ENCODE measurements around the gene BARHL2.

BARHL2 gene

DNA sequence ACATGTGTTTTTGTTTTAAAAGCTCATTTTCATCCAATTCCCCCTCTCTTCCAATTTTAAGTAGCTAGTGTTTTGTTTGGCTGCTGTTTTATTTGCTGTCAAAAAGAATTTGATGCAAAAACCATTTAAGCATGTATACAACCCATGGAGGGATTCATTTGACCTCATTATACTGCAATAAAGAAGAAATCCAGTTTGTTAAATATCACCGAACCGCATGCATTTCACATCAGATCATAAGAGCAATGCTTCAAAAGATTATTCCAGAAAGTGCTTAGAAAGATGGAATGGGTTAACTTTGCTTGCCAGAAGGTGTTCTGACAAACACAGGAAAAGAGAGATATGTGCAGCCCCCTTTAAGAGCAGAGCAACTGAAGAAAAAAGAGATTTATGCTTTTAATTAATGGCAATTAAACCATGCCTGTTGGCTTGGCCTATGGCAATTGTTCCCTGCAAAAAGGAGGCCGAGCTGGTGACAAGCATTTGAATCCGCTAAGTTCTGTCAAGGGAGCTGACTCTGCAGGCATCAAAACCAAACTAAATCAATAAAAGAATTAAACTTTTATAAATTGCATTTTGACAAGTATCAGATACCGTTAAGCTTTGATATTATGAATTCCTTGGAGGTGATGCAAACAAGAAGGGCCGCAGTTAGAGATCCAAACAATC lies 14.4 kb upstream of the BARHL2 start:
- peaks cover 30% of the 10 kb centered on the region for H3K4me1 ChIP-seq (ENCODE audit: control insufficient read depth, insufficient read depth, low read length)
- H3K27ac ChIP-seq (ENCODE audit: low read depth, low read length), result no peak overlapping the region
- H3K36me3 ChIP-seq (ENCODE audit: control insufficient read depth, insufficient read depth, low read length), result no peaks in the 10 kb centered on the region
- no peak overlapping the region for H3K4me3 ChIP-seq (ENCODE audit: low read depth, low read length)
- no peaks in the 10 kb centered on the region for H3K9me3 ChIP-seq (ENCODE audit: control insufficient read depth, insufficient read depth, low read length)
- peaks cover 94% of the 10 kb centered on the region for H3K27me3 ChIP-seq (ENCODE audit: control insufficient read depth, insufficient read depth, low read length)
- no peak overlapping the region for H3K9ac ChIP-seq (ENCODE audit: low read depth, low read length)

GRCh38 chr1:90730243-90731022 lies 13.3 kb upstream of the BARHL2 start:
- Histone ChIP-seq H3K36me3 (ENCODE audit: control insufficient read depth, insufficient read depth, low read length) (no peaks in the 10 kb centered on the region), H3K9me3 (ENCODE audit: control insufficient read depth, insufficient read depth, low read length) (no peaks in the 10 kb centered on the region), H3K4me3 (ENCODE audit: low read depth, low read length) (peak overlapping the region; percentile 55), H3K4me1 (ENCODE audit: control insufficient read depth, insufficient read depth, low read length) (peaks cover 40% of the 10 kb centered on the region), H3K27ac (ENCODE audit: low read depth, low read length) (no peak overlapping the region), H3K27me3 (ENCODE audit: control insufficient read depth, insufficient read depth, low read length) (peaks cover 100% of the 10 kb centered on the region), H3K9ac (ENCODE audit: low read depth, low read length) (no peak overlapping the region)

DNA sequence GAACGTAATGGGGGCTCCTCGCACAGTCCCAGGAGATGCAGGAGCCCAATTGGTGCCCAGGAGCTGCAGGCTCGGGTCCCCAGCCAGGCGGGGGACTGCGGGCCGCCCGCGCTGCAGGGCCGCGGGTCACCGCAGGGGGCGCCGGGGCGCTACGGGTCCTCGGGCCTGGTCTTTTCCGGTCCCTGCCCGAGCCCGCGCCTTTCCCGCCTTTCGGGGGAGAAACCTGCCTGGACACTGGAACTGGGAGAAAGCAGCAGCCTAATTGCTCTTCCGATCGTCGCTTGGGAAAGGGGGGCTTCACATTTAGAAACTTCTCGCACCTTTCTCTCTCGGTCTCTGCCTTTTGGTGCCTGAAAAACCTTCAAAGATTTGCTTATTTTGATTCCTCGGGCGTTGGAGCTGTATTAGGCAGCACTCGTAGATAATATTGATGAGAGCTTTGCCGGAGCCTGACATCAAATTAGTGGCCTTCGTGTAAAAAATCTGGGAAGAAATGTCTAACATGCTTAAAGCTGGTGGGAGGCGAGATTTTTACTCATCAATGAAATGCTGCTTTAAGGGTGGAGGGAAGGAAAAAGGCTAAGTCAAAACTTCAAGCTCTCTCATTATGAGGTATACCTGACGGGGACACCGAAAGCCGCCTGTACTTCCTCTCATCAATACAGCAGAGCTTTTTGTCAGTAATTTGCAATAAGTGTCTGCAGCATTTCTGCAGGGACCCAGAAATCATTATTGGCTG lies 12.6 kb upstream of the BARHL2 start:
- H3K27ac ChIP-seq (ENCODE audit: low read depth, low read length), result no peak overlapping the region
- H3K36me3 ChIP-seq (ENCODE audit: control insufficient read depth, insufficient read depth, low read length), result no peaks in the 10 kb centered on the region
- peak overlapping the region; percentile 55 for H3K4me3 ChIP-seq (ENCODE audit: low read depth, low read length)
- H3K27me3 ChIP-seq (ENCODE audit: control insufficient read depth, insufficient read depth, low read length), result peaks cover 100% of the 10 kb centered on the region
- no peaks in the 10 kb centered on the region for H3K9me3 ChIP-seq (ENCODE audit: control insufficient read depth, insufficient read depth, low read length)
- H3K4me1 ChIP-seq (ENCODE audit: control insufficient read depth, insufficient read depth, low read length), result peaks cover 43% of the 10 kb centered on the region
- H3K9ac ChIP-seq (ENCODE audit: low read depth, low read length), result no peak overlapping the region

- H3K4me3 ChIP-seq (ENCODE audit: low read depth, low read length), result peak overlapping the region; percentile 27
- peak overlapping the region; percentile 25 for H3K27ac ChIP-seq (ENCODE audit: low read depth, low read length)
- H3K36me3 ChIP-seq (ENCODE audit: control insufficient read depth, insufficient read depth, low read length), result no peaks in the 10 kb centered on the region
- H3K27me3 ChIP-seq (ENCODE audit: control insufficient read depth, insufficient read depth, low read length), result peaks cover 100% of the 10 kb centered on the region
- no peaks in the 10 kb centered on the region for H3K9me3 ChIP-seq (ENCODE audit: control insufficient read depth, insufficient read depth, low read length)
- peaks cover 52% of the 10 kb centered on the region for H3K4me1 ChIP-seq (ENCODE audit: control insufficient read depth, insufficient read depth, low read length)
- no peak overlapping the region for H3K9ac ChIP-seq (ENCODE audit: low read depth, low read length)
Measured at GRCh38 chr1:90728502-90729287, 11.6 kb upstream of the BARHL2 start.

- Histone ChIP-seq H3K27me3 (ENCODE audit: control insufficient read depth, insufficient read depth, low read length) (peaks cover 100% of the 10 kb centered on the region), H3K4me1 (ENCODE audit: control insufficient read depth, insufficient read depth, low read length) (peaks cover 59% of the 10 kb centered on the region), H3K9ac (ENCODE audit: low read depth, low read length) (no peak overlapping the region), H3K4me3 (ENCODE audit: low read depth, low read length) (peak overlapping the region; percentile 11), H3K27ac (ENCODE audit: low read depth, low read length) (peak overlapping the region; percentile 25), H3K9me3 (ENCODE audit: control insufficient read depth, insufficient read depth, low read length) (no peaks in the 10 kb centered on the region), H3K36me3 (ENCODE audit: control insufficient read depth, insufficient read depth, low read length) (no peaks in the 10 kb centered on the region)
Measured at GRCh38 chr1:90727917-90728501, 10.9 kb upstream of the BARHL2 start.

- Histone ChIP-seq H3K27ac (ENCODE audit: low read depth, low read length) (no peak overlapping the region), H3K9me3 (ENCODE audit: control insufficient read depth, insufficient read depth, low read length) (no peaks in the 10 kb centered on the region), H3K27me3 (ENCODE audit: control insufficient read depth, insufficient read depth, low read length) (peaks cover 100% of the 10 kb centered on the region), H3K4me1 (ENCODE audit: control insufficient read depth, insufficient read depth, low read length) (peaks cover 61% of the 10 kb centered on the region), H3K36me3 (ENCODE audit: control insufficient read depth, insufficient read depth, low read length) (no peaks in the 10 kb centered on the region), H3K9ac (ENCODE audit: low read depth, low read length) (no peak overlapping the region), H3K4me3 (ENCODE audit: low read depth, low read length) (peak overlapping the region; percentile 50)
Measured at GRCh38 chr1:90726986-90727480, 9.9 kb upstream of the BARHL2 start.

GRCh38 chr1:90726425-90726985 lies 9.4 kb upstream of the BARHL2 start:
- H3K9ac ChIP-seq (ENCODE audit: low read depth, low read length), result no peak overlapping the region
- H3K36me3 ChIP-seq (ENCODE audit: control insufficient read depth, insufficient read depth, low read length), result no peaks in the 10 kb centered on the region
- peak overlapping the region; percentile 50; the same call in 1 of the 2 replicates for H3K4me3 ChIP-seq (ENCODE audit: low read depth, low read length)
- H3K27me3 ChIP-seq (ENCODE audit: control insufficient read depth, insufficient read depth, low read length), result peaks cover 100% of the 10 kb centered on the region
- no peak overlapping the region for H3K27ac ChIP-seq (ENCODE audit: low read depth, low read length)
- peaks cover 61% of the 10 kb centered on the region for H3K4me1 ChIP-seq (ENCODE audit: control insufficient read depth, insufficient read depth, low read length)
- no peaks in the 10 kb centered on the region for H3K9me3 ChIP-seq (ENCODE audit: control insufficient read depth, insufficient read depth, low read length)

- Histone ChIP-seq H3K27me3 (ENCODE audit: control insufficient read depth, insufficient read depth, low read length) (peaks cover 100% of the 10 kb centered on the region), H3K4me1 (ENCODE audit: control insufficient read depth, insufficient read depth, low read length) (peaks cover 61% of the 10 kb centered on the region), H3K4me3 (ENCODE audit: low read depth, low read length) (peak overlapping the region; percentile 50), H3K27ac (ENCODE audit: low read depth, low read length) (no peak overlapping the region), H3K9ac (ENCODE audit: low read depth, low read length) (no peak overlapping the region), H3K9me3 (ENCODE audit: control insufficient read depth, insufficient read depth, low read length) (no peaks in the 10 kb centered on the region), H3K36me3 (ENCODE audit: control insufficient read depth, insufficient read depth, low read length) (no peaks in the 10 kb centered on the region)
Measured at GRCh38 chr1:90725657-90726424, 8.7 kb upstream of the BARHL2 start.

DNA sequence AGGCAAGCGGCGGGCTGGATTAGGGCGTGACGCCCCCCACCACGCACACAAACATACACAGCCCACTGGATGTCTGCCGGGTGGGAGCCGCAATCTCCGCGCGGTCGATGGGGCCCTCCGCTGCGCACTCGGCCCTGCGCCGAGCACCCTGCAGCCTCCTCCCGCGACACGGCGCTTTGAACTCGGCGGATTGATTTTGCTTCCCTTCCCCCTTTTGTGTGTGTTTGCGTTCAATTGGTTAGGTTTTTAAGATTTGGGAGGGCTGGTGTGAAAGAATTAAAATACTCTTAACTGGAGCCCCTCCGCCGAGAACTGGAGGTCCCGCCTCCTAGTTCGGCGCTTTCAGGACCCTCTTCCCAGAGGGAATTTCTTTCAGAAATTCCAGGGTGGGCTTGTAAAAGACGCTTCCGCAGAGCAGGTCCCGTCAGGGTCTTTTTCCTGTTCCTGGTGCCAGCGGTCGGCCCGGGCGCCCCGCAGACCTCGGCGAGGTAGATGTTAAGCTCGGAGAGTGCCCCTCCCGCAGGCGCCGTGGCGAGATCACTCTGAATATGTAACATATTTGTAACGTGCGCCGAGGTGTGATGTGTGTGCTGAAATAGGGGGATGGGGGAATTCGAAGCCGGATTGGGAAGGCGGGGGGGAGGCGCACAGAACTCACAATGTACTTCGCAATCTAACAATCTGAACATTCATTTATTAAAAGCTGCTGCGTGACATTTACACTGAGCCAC lies 8.0 kb upstream of the BARHL2 start:
- H3K9me3 ChIP-seq (ENCODE audit: control insufficient read depth, insufficient read depth, low read length), result no peaks in the 10 kb centered on the region
- peaks cover 60% of the 10 kb centered on the region for H3K4me1 ChIP-seq (ENCODE audit: control insufficient read depth, insufficient read depth, low read length)
- no peaks in the 10 kb centered on the region for H3K36me3 ChIP-seq (ENCODE audit: control insufficient read depth, insufficient read depth, low read length)
- peaks cover 100% of the 10 kb centered on the region for H3K27me3 ChIP-seq (ENCODE audit: control insufficient read depth, insufficient read depth, low read length)
- no peak overlapping the region for H3K27ac ChIP-seq (ENCODE audit: low read depth, low read length)
- no peak overlapping the region for H3K9ac ChIP-seq (ENCODE audit: low read depth, low read length)
- H3K4me3 ChIP-seq (ENCODE audit: low read depth, low read length), result peak overlapping the region; percentile 50

Data from HUES48 (cell line).